ENCODE data around the gene SMPD4. TPM values are rescaled to one million over a fixed set of nuclear protein-coding genes. Genes with fewer than 3 reads are reported as not detected.

The SMPD4 gene
- total and polyA plus RNA-seq, 9 of the 15 experiments (the other 6 are each of a cell fraction or from before 2014, with no cell fraction given) = 7.5 to 123 (median 35.7) TPM

- TF ChIP-seq ZNF592 (IDR thresholded peaks at IDR 0.05) (peak; percentile 38; the same call in 1 of the 2 replicates), MGA (IDR thresholded peaks at IDR 0.05) (peak; percentile 28; the same call in 1 of the 2 replicates), CBX1 (IDR thresholded peaks at IDR 0.05; ENCODE audit: low read depth) (peak; percentile 39; the same call in 1 of the 2 replicates), POLR2B (IDR thresholded peaks at IDR 0.05; ENCODE audit: low read depth, partially characterized antibody) (peak; percentile 7), CTCFL (IDR thresholded peaks at IDR 0.05; ENCODE audit: borderline replicate concordance, insufficient read depth, low read depth, low read length, poor library complexity, severe bottlenecking) (peak; percentile 96), ZBTB12 (CRISPR knock-in tag; IDR thresholded peaks at IDR 0.05) (peak; percentile 35; the same call in 1 of the 2 replicates)
Measured at GRCh38 chr2:130181880-130182682, 679 bp upstream of the SMPD4 start, which contains the start of gene MZT2B (continued).
